RWPE1 (cell line): ENCODE measurements around the gene SMAP2.
"Not testable (repeated sequence)": the region's sequence is repeated elsewhere in the genome, so short reads cannot be mapped to it uniquely, and the experiment has no call there.

ENCODE experiments used
- CTCF ChIA-PET: fragments of 350-600 bp; sonication (Branson Sonifier 250); formaldehyde crosslinking; extraction: SDS; loops from one replicate; lab custom pipeline; 2021; lab: Yijun Ruan, JAX
- POLR2A ChIA-PET: fragments of 400-600 bp; formaldehyde crosslinking; extraction: SDS; loops from one replicate; lab custom pipeline; 2020; ENCODE audit warnings: antibody characterized with exemption; ENCODE audit not compliant: low non-redundant PET; lab: Yijun Ruan, JAX
- DNase-seq: peaks from one replicate; pipeline ENCODE4 v3.0.0; 2012; ENCODE audit warnings: low spot score
- H3K27ac ChIP-seq: fragments of 450-650 bp; 2 replicates; pipeline ENCODE4 v1.5.1; 2017
- TF ChIP-seq, protein P1 (sequence below): fragments of 450-650 bp; conservative IDR thresholded peaks from 2 replicates; pipeline ENCODE4 v1.5.1; 2017; ENCODE audit warnings: low read depth, mild to moderate bottlenecking

The SMAP2 gene

DNA sequence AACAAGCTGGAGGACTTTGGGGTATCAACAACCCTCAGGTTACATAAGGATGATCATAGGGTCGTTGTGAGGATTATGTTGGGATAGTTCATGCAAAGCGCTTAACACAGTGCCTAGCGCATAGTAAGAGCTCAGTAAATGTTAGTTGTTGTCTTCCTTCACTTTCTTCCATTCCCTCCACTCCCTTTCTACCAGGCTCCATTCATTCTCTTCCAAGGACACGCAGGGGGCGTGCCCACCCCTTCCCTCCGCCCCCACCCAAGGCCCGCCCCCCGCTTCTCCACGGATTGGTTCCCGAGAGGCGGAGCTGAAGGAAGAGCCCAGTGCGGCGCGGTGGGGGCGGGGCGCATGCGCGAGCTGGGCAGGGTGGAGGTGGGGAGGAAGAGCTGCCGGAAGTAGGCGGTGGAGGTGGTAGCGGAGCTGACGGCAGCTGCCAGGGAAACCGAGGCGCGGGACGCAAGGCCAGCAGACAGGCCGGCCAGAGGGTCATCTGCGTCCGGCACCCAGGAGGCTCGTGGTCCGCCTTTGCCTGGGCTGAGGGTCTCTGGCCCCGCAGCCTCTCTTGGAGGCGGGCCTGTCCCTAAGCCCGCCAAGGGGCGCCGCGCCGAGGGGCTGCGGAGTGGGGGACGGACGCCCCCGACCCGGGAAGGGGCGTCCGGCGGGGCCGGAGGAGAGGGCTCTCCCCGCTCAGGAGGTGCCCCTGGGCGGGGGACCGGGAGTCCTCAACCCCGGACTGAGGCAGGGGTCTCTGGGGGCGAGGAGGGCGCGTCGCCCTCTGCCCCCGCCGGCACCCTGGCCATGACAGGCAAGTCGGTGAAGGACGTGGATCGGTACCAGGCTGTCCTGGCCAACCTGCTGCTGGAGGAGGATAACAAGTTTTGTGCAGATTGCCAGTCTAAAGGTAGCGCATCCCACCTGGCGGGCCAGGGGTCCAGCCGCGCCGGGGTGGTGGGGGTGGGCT, at the start of gene SMAP2:
Gene SMAP2 (plus strand): TSS at position 405 of the 961 bp plus-strand sequence. CDS start 394 bp downstream, at position 799.
- ChIA-PET CTCF (interaction anchor here (0.6 to 1.2 kb wide), 5 partner anchors 13 to 245 kb away, joined by 3 to 5 read pairs (median 3); no protein-coding TSS in a partner anchor), POLR2A (interaction anchor here (0.7 kb wide), 1 partner anchor 447 kb away, joined by 3 read pairs; no protein-coding TSS in a partner anchor)
- DNase-seq: peak; percentile 99
- H3K27ac ChIP-seq: peak within 1 kb of the TSS; percentile 83
- TF ChIP-seq, protein P1, sequence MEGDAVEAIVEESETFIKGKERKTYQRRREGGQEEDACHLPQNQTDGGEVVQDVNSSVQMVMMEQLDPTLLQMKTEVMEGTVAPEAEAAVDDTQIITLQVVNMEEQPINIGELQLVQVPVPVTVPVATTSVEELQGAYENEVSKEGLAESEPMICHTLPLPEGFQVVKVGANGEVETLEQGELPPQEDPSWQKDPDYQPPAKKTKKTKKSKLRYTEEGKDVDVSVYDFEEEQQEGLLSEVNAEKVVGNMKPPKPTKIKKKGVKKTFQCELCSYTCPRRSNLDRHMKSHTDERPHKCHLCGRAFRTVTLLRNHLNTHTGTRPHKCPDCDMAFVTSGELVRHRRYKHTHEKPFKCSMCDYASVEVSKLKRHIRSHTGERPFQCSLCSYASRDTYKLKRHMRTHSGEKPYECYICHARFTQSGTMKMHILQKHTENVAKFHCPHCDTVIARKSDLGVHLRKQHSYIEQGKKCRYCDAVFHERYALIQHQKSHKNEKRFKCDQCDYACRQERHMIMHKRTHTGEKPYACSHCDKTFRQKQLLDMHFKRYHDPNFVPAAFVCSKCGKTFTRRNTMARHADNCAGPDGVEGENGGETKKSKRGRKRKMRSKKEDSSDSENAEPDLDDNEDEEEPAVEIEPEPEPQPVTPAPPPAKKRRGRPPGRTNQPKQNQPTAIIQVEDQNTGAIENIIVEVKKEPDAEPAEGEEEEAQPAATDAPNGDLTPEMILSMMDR: no peak

DNA sequence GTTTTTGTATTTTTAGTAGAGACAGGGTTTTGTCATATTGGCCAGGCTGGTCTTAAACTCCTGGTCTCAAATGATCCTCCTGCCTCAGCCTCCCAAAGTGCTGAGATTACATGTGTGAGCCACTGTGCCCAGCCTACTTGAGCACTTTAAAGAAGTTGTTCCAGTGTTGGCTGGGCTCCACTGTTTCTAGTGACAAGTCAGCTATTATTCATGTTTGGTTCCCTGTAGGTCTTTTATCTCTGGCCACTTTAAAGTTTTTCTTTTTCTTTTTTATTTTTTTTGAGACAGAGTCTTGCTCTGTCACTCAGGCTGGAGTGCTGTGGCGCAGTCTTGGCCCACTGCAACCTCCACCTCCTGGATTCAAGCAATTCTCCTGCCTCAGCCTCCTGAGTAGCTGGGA, 42.1 kb upstream of the SMAP2 start:
- H3K27ac ChIP-seq, CTCF ChIA-PET, POLR2A ChIA-PET, DNase-seq: not testable (repeated sequence)

DNA sequence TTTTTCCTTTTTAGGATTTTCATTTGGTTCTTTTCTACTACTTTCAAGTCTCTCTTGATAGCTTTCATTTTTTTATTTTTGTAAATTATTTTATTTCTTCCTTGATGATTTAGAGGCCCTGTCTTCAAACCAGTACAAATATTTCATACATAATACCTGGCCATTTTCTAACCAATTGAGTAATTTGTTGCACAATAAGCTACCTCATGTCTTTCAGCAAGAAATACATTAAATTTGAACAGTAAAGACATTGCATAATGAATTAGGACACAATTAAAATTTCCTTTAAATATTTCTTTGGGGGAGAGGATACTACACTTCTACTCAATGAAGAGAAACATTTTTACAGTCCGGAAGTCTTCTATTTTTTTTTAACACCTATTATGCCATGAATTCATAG, 40.8 kb upstream of the SMAP2 start:
- H3K27ac ChIP-seq: no peak overlapping the region
- TF ChIP-seq, protein P1: no peak
- CTCF ChIA-PET: interaction anchor here (0.6 to 0.8 kb wide), 2 partner anchors 138 to 243 kb away, joined by 3 to 4 read pairs; no protein-coding TSS in a partner anchor
- no peak for DNase-seq
- POLR2A ChIA-PET: no interaction called here

DNA sequence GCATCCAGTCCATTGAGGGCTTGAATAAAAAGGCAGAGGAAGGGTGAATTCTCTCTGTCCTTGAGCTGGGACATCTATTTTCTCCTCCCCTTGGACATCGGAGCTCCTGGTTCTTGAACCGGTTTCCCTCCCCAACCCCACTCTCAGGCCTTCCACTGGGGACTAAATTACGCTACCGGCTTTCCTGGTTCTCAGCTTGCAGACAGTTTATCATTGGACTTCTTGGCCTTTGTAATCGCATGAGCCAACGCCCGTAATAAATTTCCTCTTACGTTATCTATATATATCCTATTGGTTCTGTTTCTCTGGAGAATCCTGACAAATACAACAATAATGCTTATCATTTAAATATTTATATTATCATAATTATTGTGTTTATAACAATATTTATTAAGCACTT, 36.1 kb upstream of the SMAP2 start:
- no peak for DNase-seq
- TF ChIP-seq, protein P1: no peak
- CTCF ChIA-PET: interaction anchor here (1.1 to 3.5 kb wide), 6 partner anchors 17 to 248 kb away, joined by 4 to 55 read pairs (median 6); no protein-coding TSS in a partner anchor
- POLR2A ChIA-PET: no interaction called here
- no peak overlapping the region for H3K27ac ChIP-seq

DNA sequence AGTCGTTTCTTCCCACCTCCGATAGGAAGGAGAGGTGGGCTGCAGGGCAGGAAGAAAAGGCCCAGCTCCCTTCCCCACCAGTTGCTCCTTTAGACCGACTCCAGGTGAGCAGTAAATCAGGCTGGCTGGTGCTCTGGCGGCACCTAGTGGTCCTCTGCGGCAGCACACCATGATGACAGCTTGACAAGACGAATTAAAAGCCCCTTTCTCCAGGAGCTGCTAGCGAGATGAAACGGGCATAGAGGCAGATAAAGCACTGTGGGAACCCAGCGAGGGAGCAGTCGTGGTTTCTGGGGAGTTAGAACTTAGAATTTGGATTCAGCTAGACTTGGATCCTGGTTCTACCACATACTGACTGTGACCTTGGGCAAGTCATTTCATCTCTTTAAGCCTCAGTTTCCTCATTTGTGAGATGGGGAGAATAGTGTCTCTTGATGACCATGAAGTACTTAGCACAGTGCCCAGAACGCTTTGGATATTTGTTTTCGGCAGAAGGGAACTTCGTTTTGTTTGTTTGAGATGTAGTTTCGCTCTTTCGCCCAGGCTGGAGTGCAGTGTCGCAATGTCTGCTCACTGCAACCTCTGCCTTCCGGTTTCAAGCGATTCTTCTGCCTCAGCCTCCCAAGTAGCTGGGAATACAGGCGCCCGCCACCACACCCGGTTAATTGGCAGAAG, 34.6 kb upstream of the SMAP2 start:
- DNase-seq: peak; percentile 80
- ChIA-PET POLR2A (no interaction called here), CTCF (interaction anchor here (0.5 to 3.5 kb wide), 48 partner anchors 12 to 377 kb away, joined by 3 to 55 read pairs (median 4); partner anchors contain the start of genes COL9A2 and SMAP2)
- TF ChIP-seq, protein P1: peak; percentile 98
- H3K27ac ChIP-seq: no peak overlapping the region

DNA sequence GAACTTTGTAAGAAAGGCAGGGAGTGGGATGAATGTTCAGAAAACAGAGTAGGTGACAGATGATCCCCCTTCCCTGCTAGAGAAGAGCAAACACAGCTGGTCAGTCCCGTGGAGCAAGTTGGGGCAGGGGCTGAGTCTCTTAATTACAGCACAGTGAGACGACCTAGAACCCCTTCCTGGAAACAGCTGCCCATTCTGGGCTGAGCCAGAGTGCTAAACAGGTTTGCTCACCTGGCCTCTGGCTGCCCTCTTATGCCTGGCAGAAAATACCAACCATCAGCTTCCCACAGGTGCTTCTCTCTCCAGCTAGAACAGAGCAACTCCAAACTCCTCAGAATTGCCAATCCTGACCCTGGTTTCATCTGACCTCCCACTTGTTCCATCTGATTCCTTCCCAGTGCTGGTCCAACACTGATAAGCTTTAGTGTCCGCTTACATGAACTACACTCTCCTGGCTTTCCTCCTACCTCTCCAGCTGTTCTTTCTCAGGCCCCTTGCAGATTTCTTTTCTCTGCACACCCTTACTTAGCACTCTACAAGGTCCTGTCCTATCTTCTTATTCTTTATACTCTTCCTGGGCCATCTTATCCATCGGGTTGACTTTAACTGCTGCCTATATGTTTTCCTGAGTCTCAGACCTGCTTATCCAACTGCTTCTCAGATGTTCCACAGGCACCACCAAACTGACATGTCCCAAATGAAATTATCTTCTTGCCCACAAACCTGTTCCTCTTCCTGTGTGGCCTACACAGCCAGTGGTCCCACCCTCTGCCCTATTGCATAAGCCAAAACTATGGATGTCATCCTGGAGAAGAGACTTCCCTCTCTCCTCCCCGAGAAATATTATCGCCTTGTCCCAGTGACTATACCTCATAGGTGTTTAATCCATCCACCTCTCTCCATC, 33.9 kb upstream of the SMAP2 start:
- no peak for DNase-seq
- TF ChIP-seq, protein P1: no peak
- ChIA-PET POLR2A (no interaction called here), CTCF (interaction anchor here (0.5 to 3.5 kb wide), 34 partner anchors 13 to 370 kb away, joined by 3 to 55 read pairs (median 5); partner anchors contain the start of genes COL9A2 and SMAP2)
- H3K27ac ChIP-seq: no peak overlapping the region
